ENCODE data around the gene AKAP13.

DNA sequence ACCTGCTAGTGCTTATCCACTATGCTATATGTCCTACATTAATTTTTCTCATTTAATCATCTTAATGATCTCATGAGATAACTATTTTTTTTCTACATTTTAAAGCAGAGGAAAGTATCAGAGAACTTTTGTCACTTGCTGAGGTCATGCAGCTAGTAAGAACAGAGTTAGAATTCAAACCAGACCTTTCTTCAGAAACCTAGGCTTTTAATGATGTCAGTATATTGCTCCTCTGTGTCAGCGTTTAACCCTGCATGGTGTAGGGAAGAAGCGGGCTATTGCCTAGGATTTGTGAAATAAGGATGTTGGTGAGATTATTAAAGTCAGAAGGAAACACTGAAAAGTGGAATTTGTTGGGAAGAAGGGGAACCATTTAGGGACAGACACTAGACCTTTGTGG is 121.2 kb downstream of the AKAP13 start:
- TF ChIP-seq CTCF (IDR thresholded peaks at IDR 0.05): no peak
- no peak for TF ChIP-seq ELF1 (IDR thresholded peaks at IDR 0.05)
- TF ChIP-seq, protein P1, sequence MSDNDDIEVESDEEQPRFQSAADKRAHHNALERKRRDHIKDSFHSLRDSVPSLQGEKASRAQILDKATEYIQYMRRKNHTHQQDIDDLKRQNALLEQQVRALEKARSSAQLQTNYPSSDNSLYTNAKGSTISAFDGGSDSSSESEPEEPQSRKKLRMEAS (IDR thresholded peaks at IDR 0.05; ENCODE audit: low read depth): no peak
- no peak for TF ChIP-seq RAD21 (IDR thresholded peaks at IDR 0.05; ENCODE audit: low read length)
- TF ChIP-seq, protein P2, sequence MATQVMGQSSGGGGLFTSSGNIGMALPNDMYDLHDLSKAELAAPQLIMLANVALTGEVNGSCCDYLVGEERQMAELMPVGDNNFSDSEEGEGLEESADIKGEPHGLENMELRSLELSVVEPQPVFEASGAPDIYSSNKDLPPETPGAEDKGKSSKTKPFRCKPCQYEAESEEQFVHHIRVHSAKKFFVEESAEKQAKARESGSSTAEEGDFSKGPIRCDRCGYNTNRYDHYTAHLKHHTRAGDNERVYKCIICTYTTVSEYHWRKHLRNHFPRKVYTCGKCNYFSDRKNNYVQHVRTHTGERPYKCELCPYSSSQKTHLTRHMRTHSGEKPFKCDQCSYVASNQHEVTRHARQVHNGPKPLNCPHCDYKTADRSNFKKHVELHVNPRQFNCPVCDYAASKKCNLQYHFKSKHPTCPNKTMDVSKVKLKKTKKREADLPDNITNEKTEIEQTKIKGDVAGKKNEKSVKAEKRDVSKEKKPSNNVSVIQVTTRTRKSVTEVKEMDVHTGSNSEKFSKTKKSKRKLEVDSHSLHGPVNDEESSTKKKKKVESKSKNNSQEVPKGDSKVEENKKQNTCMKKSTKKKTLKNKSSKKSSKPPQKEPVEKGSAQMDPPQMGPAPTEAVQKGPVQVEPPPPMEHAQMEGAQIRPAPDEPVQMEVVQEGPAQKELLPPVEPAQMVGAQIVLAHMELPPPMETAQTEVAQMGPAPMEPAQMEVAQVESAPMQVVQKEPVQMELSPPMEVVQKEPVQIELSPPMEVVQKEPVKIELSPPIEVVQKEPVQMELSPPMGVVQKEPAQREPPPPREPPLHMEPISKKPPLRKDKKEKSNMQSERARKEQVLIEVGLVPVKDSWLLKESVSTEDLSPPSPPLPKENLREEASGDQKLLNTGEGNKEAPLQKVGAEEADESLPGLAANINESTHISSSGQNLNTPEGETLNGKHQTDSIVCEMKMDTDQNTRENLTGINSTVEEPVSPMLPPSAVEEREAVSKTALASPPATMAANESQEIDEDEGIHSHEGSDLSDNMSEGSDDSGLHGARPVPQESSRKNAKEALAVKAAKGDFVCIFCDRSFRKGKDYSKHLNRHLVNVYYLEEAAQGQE (IDR thresholded peaks at IDR 0.05; ENCODE audit: low read depth, low read length): no peak
- TF ChIP-seq, protein P3, sequence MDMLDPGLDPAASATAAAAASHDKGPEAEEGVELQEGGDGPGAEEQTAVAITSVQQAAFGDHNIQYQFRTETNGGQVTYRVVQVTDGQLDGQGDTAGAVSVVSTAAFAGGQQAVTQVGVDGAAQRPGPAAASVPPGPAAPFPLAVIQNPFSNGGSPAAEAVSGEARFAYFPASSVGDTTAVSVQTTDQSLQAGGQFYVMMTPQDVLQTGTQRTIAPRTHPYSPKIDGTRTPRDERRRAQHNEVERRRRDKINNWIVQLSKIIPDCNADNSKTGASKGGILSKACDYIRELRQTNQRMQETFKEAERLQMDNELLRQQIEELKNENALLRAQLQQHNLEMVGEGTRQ (IDR thresholded peaks at IDR 0.05; ENCODE audit: borderline replicate concordance, low read depth, low read length): no peak

Measured in SK-N-SH (cell line).